GM23248 (cell line): Measurements from ENCODE around the gene DOC2A. TPM values are rescaled to one million over a fixed set of nuclear protein-coding genes. Genes with fewer than 3 reads are reported as not detected.

ENCODE experiments used
- DNase-seq: peaks from one replicate; pipeline ENCODE4 v3.0.0-alpha.2; 2015
- H2AFZ ChIP-seq: fragments of 200-600 bp; sonication (generic); 2 replicates; pipeline ENCODE4 v1.6.1; 2016; ENCODE audit warnings: antibody characterized with exemption
- H3F3A ChIP-seq: fragments of 200-600 bp; sonication (generic); 2 replicates; pipeline ENCODE4 v1.6.1; 2016; ENCODE audit warnings: mild to moderate bottlenecking, antibody characterized with exemption, mixed run types; ENCODE audit not compliant: insufficient read depth
- H3K27ac ChIP-seq: fragments of 200-600 bp; sonication (generic); 2 replicates; pipeline ENCODE4 v1.5.1; 2016; ENCODE audit warnings: mild to moderate bottlenecking
- H3K27me3 ChIP-seq: fragments of 200-600 bp; sonication (generic); replicated peaks from 2 replicates; pipeline ENCODE4 v1.6.1; 2016; ENCODE audit warnings: mild to moderate bottlenecking; ENCODE audit not compliant: insufficient read depth
- H3K36me3 ChIP-seq: fragments of 200-600 bp; sonication (generic); 2 replicates; pipeline ENCODE4 v1.6.1; 2016; ENCODE audit warnings: low read depth, mild to moderate bottlenecking
- H3K4me1 ChIP-seq: fragments of 200-600 bp; sonication (generic); 2 replicates; pipeline ENCODE4 v1.6.1; 2016; ENCODE audit warnings: mild to moderate bottlenecking; ENCODE audit not compliant: insufficient read depth
- H3K4me2 ChIP-seq: fragments of 200-600 bp; sonication (generic); one replicate; pipeline ENCODE4 v1.6.1; 2016; ENCODE audit warnings: mild to moderate bottlenecking; ENCODE audit not compliant: unreplicated experiment
- H3K4me3 ChIP-seq: fragments of 200-600 bp; sonication (generic); 2 replicates; pipeline ENCODE4 v1.5.1; 2016; ENCODE audit warnings: mild to moderate bottlenecking
- H3K79me2 ChIP-seq: fragments of 200-600 bp; sonication (generic); 2 replicates; pipeline ENCODE4 v1.6.1; 2016; ENCODE audit warnings: mild to moderate bottlenecking; ENCODE audit not compliant: insufficient read depth
- H3K9ac ChIP-seq: fragments of 200-600 bp; sonication (generic); 2 replicates; pipeline ENCODE4 v1.6.1; 2016; ENCODE audit warnings: mild to moderate bottlenecking
- H3K9me2 ChIP-seq: fragments of 200-600 bp; sonication (generic); 2 replicates; pipeline ENCODE4 v1.6.1; 2016; ENCODE audit warnings: mixed run types, mild to moderate bottlenecking, moderate library complexity; ENCODE audit not compliant: insufficient read depth
- H3K9me3 ChIP-seq: fragments of 200-600 bp; sonication (generic); one replicate; pipeline ENCODE4 v1.6.1; 2017; ENCODE audit warnings: low read depth
- H4K20me1 ChIP-seq: fragments of 200-600 bp; sonication (generic); 2 replicates; pipeline ENCODE4 v1.6.0; 2016; ENCODE audit not compliant: insufficient read depth
- EZH2 ChIP-seq: fragments of 200-600 bp; sonication (generic); IDR thresholded peaks from 2 replicates; pipeline ENCODE4 v1.6.1; 2018; ENCODE audit warnings: antibody characterized with exemption, mild to moderate bottlenecking; ENCODE audit not compliant: insufficient read depth, poor library complexity, severe bottlenecking
- EZH2phosphoT487 ChIP-seq: fragments of 200-600 bp; sonication (generic); IDR thresholded peaks from 2 replicates; pipeline ENCODE4 v1.6.1; 2018; ENCODE audit warnings: antibody characterized with exemption, moderate library complexity, mild to moderate bottlenecking, low read depth; ENCODE audit not compliant: insufficient read depth
- WGBS, 2 experiments: methylation state at CpG; one replicate each; pipeline ENCODE4 v1.1.6; 2015 to 2017; ENCODE audit warnings: low lambda C conversion rate in 2 of 2, low coverage in 1 of 2; ENCODE audit errors: missing lambda C conversion rate in 2 of 2; 5-methylcytosine and 5-hydroxymethylcytosine counted together
- in situ Hi-C: fragments of 300-500 bp; cut with MboI; formaldehyde crosslinking; loops from 2 replicates; pipeline ENCODE4 v1.15.0; 2020
- polyA plus RNA-seq: library from polyadenylated mRNA; unstranded; fragments of >200 nt; fragmentation: Nextera tagmentation; extraction: Ambion mirVana; gene quantifications from 2 replicates; pipeline ENCODE4 v1.2.1, GENCODE V29; 2016
- total RNA-seq: library from RNA; depleted of rRNA; stranded (reverse); fragments of >200 nt; shearing (Covaris generic); gene quantifications from 2 replicates; pipeline ENCODE4 v1.2.3, GENCODE V29; 2014

The DOC2A gene
- total and polyA plus RNA-seq, 2 experiments from 2014 or later: not detected

- Histone ChIP-seq H3K36me3 (peaks cover 11% of the 10 kb centered on the region), H3K9me3 (no peaks in the 10 kb centered on the region), H3F3A (peaks cover 14% of the 10 kb centered on the region; the same call in 1 of the 2 replicates), H3K9me2 (no peaks in the 10 kb centered on the region), H3K4me3 (no peak overlapping the region), H4K20me1 (no peaks in the 10 kb centered on the region; the same call in 1 of the 2 replicates), H3K9ac (no peak overlapping the region), H3K79me2 (peaks cover 26% of the 10 kb centered on the region), H2AFZ (no peak overlapping the region), H3K4me1 (peaks cover 16% of the 10 kb centered on the region), H3K27ac (no peak overlapping the region), H3K4me2 (no peak overlapping the region), H3K27me3 (no peaks in the 10 kb centered on the region)
- in situ Hi-C loops: loop anchor here (5.0 to 10.0 kb wide), 2 partner anchors 49 to 53 kb away; partner anchors contain the start of gene C16orf92
- 86 to 89% methylated on average over 8 of the region's 8 CpGs for WGBS, 2 experiments
- TF ChIP-seq EZH2 (no peak), EZH2phosphoT487 (no peak)
- DNase-seq: no peak
Measured at GRCh38 chr16:29971304-29971703, 39.5 kb downstream of the DOC2A start.

GRCh38 chr16:29968205-29968604 lies 42.6 kb downstream of the DOC2A start:
- H3K9me3 ChIP-seq: no peaks in the 10 kb centered on the region
- in situ Hi-C loops: no loop called here
- no peak overlapping the region for H3K4me3 ChIP-seq
- H3K9ac ChIP-seq: no peak overlapping the region
- H3K9me2 ChIP-seq: no peaks in the 10 kb centered on the region
- H3K4me2 ChIP-seq: no peak overlapping the region
- H4K20me1 ChIP-seq: no peaks in the 10 kb centered on the region
- no peaks in the 10 kb centered on the region for H3K4me1 ChIP-seq
- peaks cover 11% of the 10 kb centered on the region for H3K36me3 ChIP-seq
- no peak overlapping the region for H2AFZ ChIP-seq
- no peak for TF ChIP-seq EZH2phosphoT487
- no peak for TF ChIP-seq EZH2
- WGBS, 2 experiments: 88 to 94% methylated on average over 4 of the region's 4 CpGs
- H3F3A ChIP-seq: peaks cover 14% of the 10 kb centered on the region; the same call in 1 of the 2 replicates
- H3K27me3 ChIP-seq: no peaks in the 10 kb centered on the region
- no peak for DNase-seq
- peaks cover 13% of the 10 kb centered on the region for H3K79me2 ChIP-seq
- H3K27ac ChIP-seq: no peak overlapping the region

GRCh38 chr16:29963021-29963743 lies 47.6 kb downstream of the DOC2A start:
- DNase-seq: no peak
- peak overlapping the region; percentile 87 for H3K9ac ChIP-seq
- peaks cover 3% of the 10 kb centered on the region for H3K36me3 ChIP-seq
- H2AFZ ChIP-seq: peak overlapping the region; percentile 77
- no peaks in the 10 kb centered on the region for H3K9me2 ChIP-seq
- peak overlapping the region; percentile 74 for H3K27ac ChIP-seq
- no peaks in the 10 kb centered on the region for H4K20me1 ChIP-seq
- in situ Hi-C loops: no loop called here
- TF ChIP-seq EZH2phosphoT487 (no peak), EZH2 (no peak)
- 84 to 85% methylated on average over 14 of the region's 14 CpGs for WGBS, 2 experiments
- H3K27me3 ChIP-seq: no peaks in the 10 kb centered on the region
- peak overlapping the region; percentile 78 for H3K4me3 ChIP-seq
- peaks cover 9% of the 10 kb centered on the region; the same call in 1 of the 2 replicates for H3K4me1 ChIP-seq
- H3F3A ChIP-seq: no peaks in the 10 kb centered on the region
- no peaks in the 10 kb centered on the region for H3K9me3 ChIP-seq
- peaks cover 23% of the 10 kb centered on the region for H3K79me2 ChIP-seq
- peak overlapping the region; percentile 95 for H3K4me2 ChIP-seq

- Histone ChIP-seq H3K4me3 (peak overlapping the region; percentile 78), H3K79me2 (peaks cover 23% of the 10 kb centered on the region), H3K4me1 (peaks cover 9% of the 10 kb centered on the region; the same call in 1 of the 2 replicates), H3K27ac (peak overlapping the region; percentile 74), H3K4me2 (peak overlapping the region; percentile 95), H3K9ac (peak overlapping the region; percentile 87), H3K9me2 (no peaks in the 10 kb centered on the region), H3F3A (no peaks in the 10 kb centered on the region), H4K20me1 (no peaks in the 10 kb centered on the region), H2AFZ (peak overlapping the region; percentile 77), H3K36me3 (no peaks in the 10 kb centered on the region), H3K27me3 (no peaks in the 10 kb centered on the region), H3K9me3 (no peaks in the 10 kb centered on the region)
- peak; percentile 58 for DNase-seq
- in situ Hi-C loops: no loop called here
- WGBS, 2 experiments: 1 to 2% methylated on average over 18 of the region's 18 CpGs
- TF ChIP-seq EZH2 (no peak), EZH2phosphoT487 (no peak)
Measured at GRCh38 chr16:29962344-29962994, 48.4 kb downstream of the DOC2A start.
